ENCODE measurements around the gene AFF4. TPM values are rescaled to one million over a fixed set of nuclear protein-coding genes. Genes with fewer than 3 reads are reported as not detected.

Gene AFF4
- total and polyA plus RNA-seq, 2 of the 4 experiments (the other 2 are of a cell fraction), result 27.3 to 57.2 TPM

DNA sequence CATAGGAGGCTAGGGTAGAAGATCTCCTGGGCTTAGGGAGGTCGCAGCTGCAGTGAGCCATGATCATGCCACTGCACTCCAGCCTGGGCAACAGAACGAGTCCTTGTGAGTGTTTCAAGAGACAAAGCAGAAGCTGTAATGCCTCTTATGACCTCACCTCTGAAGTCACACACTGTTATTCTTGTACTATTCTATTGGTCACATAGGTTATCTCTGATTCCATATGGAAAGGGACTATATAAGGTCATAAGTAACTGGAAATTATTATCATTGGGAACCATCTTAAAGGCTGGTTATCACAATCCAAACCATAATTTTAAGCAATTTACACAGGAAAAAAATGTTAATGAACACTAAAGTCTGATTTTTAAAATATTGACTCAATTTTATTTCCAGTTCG is 17.9 kb upstream of the AFF4 start:
- in situ Hi-C loops (cut with MboI; ENCODE audit: low sequenced_read_pairs), result no loop called here
- dilution Hi-C loops (cut with HindIII; ENCODE audit: low sequenced_read_pairs, unreplicated experiment), result no loop called here
- H2AK9ac ChIP-seq (replicated peaks; ENCODE audit: low read depth, low read length, poor library complexity), result no peak overlapping the region

More for the DNA sequence above, 17.9 kb upstream of the AFF4 start:
- BruUV-seq (replicated peaks), result no TSS peak
- Histone ChIP-seq H4K8ac (ENCODE audit: low read depth in 2 of 2, low read length in 2 of 2) (no peak overlapping the region), H2BK5ac (ENCODE audit: low read depth, low read length, poor library complexity, severe bottlenecking) (no peak overlapping the region), H4K91ac (ENCODE audit: insufficient read depth, low read depth, low read length) (no peak overlapping the region), H3K4ac (ENCODE audit: low read depth, low read length) (no peak overlapping the region), H3K27ac (ENCODE audit: insufficient read depth, low read length) (no peak overlapping the region), H2BK15ac (ENCODE audit: low read depth, low read length) (no peak overlapping the region), H3K56ac (ENCODE audit: extremely low read depth, insufficient read depth, low read length) (no peak overlapping the region), H3K36me3 (ENCODE audit: control insufficient read depth, insufficient read depth, low read length) (no peaks in the 10 kb centered on the region), H2AK5ac (ENCODE audit: low read depth, low read length) (no peak overlapping the region), H3K9ac (ENCODE audit: low read depth, low read length) (no peak overlapping the region), H3K9me3 (ENCODE audit: control insufficient read depth, insufficient read depth, low read length) (peaks cover 3% of the 10 kb centered on the region; the same call in 1 of the 2 replicates), H4K20me1 (ENCODE audit: insufficient read depth, low read length) (no peaks in the 10 kb centered on the region), H3K18ac (ENCODE audit: low read depth, low read length) (no peak overlapping the region), H3K4me2 (ENCODE audit: low read depth, low read length) (no peak overlapping the region), H2BK20ac (ENCODE audit: low read depth, low read length) (no peak overlapping the region), H3K4me1 (ENCODE audit: control insufficient read depth, insufficient read depth, low read length) (no peaks in the 10 kb centered on the region), H4K5ac (ENCODE audit: low read depth, low read length) (no peak overlapping the region), H3K9me1 (ENCODE audit: insufficient read depth, low read length) (no peaks in the 10 kb centered on the region), H3K27me3 (ENCODE audit: control insufficient read depth, insufficient read depth, low read length) (no peaks in the 10 kb centered on the region), H2AFZ (replicated peaks; ENCODE audit: low read length, poor library complexity) (no peak overlapping the region), H3K4me3 (ENCODE audit: insufficient read depth, low read depth, low read length) (no peak overlapping the region), H3K14ac (replicated peaks; ENCODE audit: low read depth, low read length) (no peak overlapping the region), H2BK120ac (ENCODE audit: low read depth, low read length) (no peak overlapping the region), H3K79me1 (ENCODE audit: low read depth in 1 of 2, low read length in 2 of 2) (no peaks in the 10 kb centered on the region), H3K23ac (ENCODE audit: low read depth, low read length) (no peak overlapping the region)
- POLR2A ChIA-PET (ENCODE audit: unreplicated experiment), result no interaction called here
- CTCF ChIA-PET, result no interaction called here
- DNase-seq (no peak), ATAC-seq (ENCODE audit: low read depth) (no peak)
- WGBS, 2 experiments (ENCODE audit: extremely low coverage in 2 of 2, insufficient read length in 1 of 2), result no CpG with 5 or more reads among the region's 3 CpGs
- no peak for TF ChIP-seq RAD21 (IDR thresholded peaks at IDR 0.05; ENCODE audit: low read length)
- TF ChIP-seq, protein P1, sequence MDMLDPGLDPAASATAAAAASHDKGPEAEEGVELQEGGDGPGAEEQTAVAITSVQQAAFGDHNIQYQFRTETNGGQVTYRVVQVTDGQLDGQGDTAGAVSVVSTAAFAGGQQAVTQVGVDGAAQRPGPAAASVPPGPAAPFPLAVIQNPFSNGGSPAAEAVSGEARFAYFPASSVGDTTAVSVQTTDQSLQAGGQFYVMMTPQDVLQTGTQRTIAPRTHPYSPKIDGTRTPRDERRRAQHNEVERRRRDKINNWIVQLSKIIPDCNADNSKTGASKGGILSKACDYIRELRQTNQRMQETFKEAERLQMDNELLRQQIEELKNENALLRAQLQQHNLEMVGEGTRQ (IDR thresholded peaks at IDR 0.05; ENCODE audit: low read depth, low read length), result no peak
- TF ChIP-seq CEBPB (IDR thresholded peaks at IDR 0.05; ENCODE audit: low read depth, low read length), result no peak
- TF ChIP-seq CTCF (conservative IDR thresholded peaks at IDR 0.05; ENCODE audit: low read depth, low read length), result no peak
- TF ChIP-seq, protein P2, sequence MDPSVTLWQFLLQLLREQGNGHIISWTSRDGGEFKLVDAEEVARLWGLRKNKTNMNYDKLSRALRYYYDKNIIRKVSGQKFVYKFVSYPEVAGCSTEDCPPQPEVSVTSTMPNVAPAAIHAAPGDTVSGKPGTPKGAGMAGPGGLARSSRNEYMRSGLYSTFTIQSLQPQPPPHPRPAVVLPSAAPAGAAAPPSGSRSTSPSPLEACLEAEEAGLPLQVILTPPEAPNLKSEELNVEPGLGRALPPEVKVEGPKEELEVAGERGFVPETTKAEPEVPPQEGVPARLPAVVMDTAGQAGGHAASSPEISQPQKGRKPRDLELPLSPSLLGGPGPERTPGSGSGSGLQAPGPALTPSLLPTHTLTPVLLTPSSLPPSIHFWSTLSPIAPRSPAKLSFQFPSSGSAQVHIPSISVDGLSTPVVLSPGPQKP (IDR thresholded peaks at IDR 0.05; ENCODE audit: borderline replicate concordance, low read depth, low read length), result no peak
- no peak for TF ChIP-seq SMC3 (IDR thresholded peaks at IDR 0.05; ENCODE audit: low read depth, low read length)
- no peak for TF ChIP-seq FOS (IDR thresholded peaks at IDR 0.05; ENCODE audit: low read depth, low read length)
- no peak for TF ChIP-seq NFE2L2 (IDR thresholded peaks at IDR 0.05; ENCODE audit: low read depth, low read length)
- TF ChIP-seq RFX5 (IDR thresholded peaks at IDR 0.05; ENCODE audit: low read depth, low read length), result no peak
- TF ChIP-seq CHD1 (IDR thresholded peaks at IDR 0.05; ENCODE audit: low read depth, low read length), result no peak
- TF ChIP-seq POLR2A (IDR thresholded peaks at IDR 0.05; ENCODE audit: low read depth, low read length), result no peak
- TF ChIP-seq MXI1 (IDR thresholded peaks at IDR 0.05; ENCODE audit: borderline replicate concordance, low read depth, low read length), result no peak
- no peak for TF ChIP-seq BHLHE40 (IDR thresholded peaks at IDR 0.05; ENCODE audit: low read depth, low read length)
- no peak for TF ChIP-seq RCOR1 (IDR thresholded peaks at IDR 0.05; ENCODE audit: insufficient replicate concordance, low read length)
- TF ChIP-seq MAFK (IDR thresholded peaks at IDR 0.05; ENCODE audit: low read depth, low read length), result no peak
- no peak for TF ChIP-seq MAZ (IDR thresholded peaks at IDR 0.05; ENCODE audit: borderline replicate concordance, low read depth, low read length)
- intact Hi-C loops (cut with micrococcal nuclease), result no loop called here
